Endothelial cell of umbilical vein (primary cell): ENCODE measurements around the gene CMA1. TPM values are rescaled to one million over a fixed set of nuclear protein-coding genes. Genes with fewer than 3 reads are reported as not detected.

Experiments used
- BruUV-seq: library from RNA; stranded (reverse); fragments of 400-500 nt; replicated peaks from 2 replicates; lab custom pipeline; 2021; lab: Mats Ljungman, UMichigan
- CTCF ChIA-PET: fragments of 300-600, 350-600 bp; sonication (Branson Sonifier 250); formaldehyde crosslinking; loops from one replicate; lab custom pipeline; 2021; ENCODE audit warnings: antibody characterized with exemption, inconsistent platforms; lab: Charles Lee
- POLR2A ChIA-PET: fragments of 300-600, 350-600 bp; sonication (Branson Sonifier 250); formaldehyde crosslinking; loops from one replicate; lab custom pipeline; 2021; ENCODE audit warnings: antibody characterized with exemption, inconsistent platforms; lab: Charles Lee
- DNase-seq: peaks from one replicate; pipeline ENCODE4 v3.0.0-alpha.2; 2011; ENCODE audit warnings: low read depth, low spot score
- FAIRE-seq: peaks from 2 replicates; lab custom pipeline; 2011; peaks lifted over from hg19 to GRCh38; lab: Jason Lieb, UNC
- H2AFZ ChIP-seq: 2 replicates; pipeline ENCODE4 v1.6.0; 2012; ENCODE audit warnings: low read depth, low read length, control low read depth, inconsistent platforms
- H3K27ac ChIP-seq: 2 replicates; pipeline ENCODE4 v1.5.1; 2011; ENCODE audit warnings: low read depth, mild to moderate bottlenecking, control low read depth, low read length, moderate library complexity; ENCODE audit not compliant: insufficient read depth
- H3K27me3 ChIP-seq, 2 experiments: 2 replicates each; pipeline versions ENCODE4 v1.6.0 to v1.6.1; 2011; ENCODE audit warnings: low read length in 2 of 2, mixed read lengths in 1 of 2; ENCODE audit not compliant: control insufficient read depth in 2 of 2, insufficient read depth in 2 of 2
- H3K36me3 ChIP-seq, 2 experiments: 2 replicates in 1 of 2; 3 replicates in 1 of 2; pipeline ENCODE4 v1.5.1; 2011; ENCODE audit warnings: low read length in 2 of 2, mild to moderate bottlenecking in 1 of 2, moderate library complexity in 1 of 2; ENCODE audit not compliant: control insufficient read depth in 2 of 2, insufficient read depth in 2 of 2; ENCODE audit errors: extremely low read depth in 1 of 2
- H3K4me1 ChIP-seq: 3 replicates; pipeline ENCODE4 v1.5.1; 2011; ENCODE audit warnings: mild to moderate bottlenecking, low read length; ENCODE audit not compliant: control insufficient read depth, insufficient read depth; ENCODE audit errors: extremely low read depth
- H3K4me2 ChIP-seq: 2 replicates; pipeline ENCODE4 v1.6.1; 2011; ENCODE audit warnings: low read length, control low read depth, mixed read lengths; ENCODE audit not compliant: insufficient read depth
- H3K4me3 ChIP-seq, 3 experiments: fragments of 200-600 bp in 1 of 3; sonication (generic), shearing (Covaris generic) in 1 of 3; replicated peaks in 1 of 3; 2 replicates each; pipeline ENCODE4 v1.5.1; 2011 to 2016; ENCODE audit warnings: control low read depth in 3 of 3, low read length in 3 of 3, mild to moderate bottlenecking in 2 of 3, inconsistent platforms in 1 of 3, low read depth in 1 of 3, moderate library complexity in 1 of 3; ENCODE audit not compliant: insufficient read depth in 1 of 3
- H3K79me2 ChIP-seq: 2 replicates; pipeline ENCODE4 v1.6.0; 2012; ENCODE audit warnings: low read length, inconsistent platforms; ENCODE audit not compliant: control insufficient read depth, insufficient read depth
- H3K9ac ChIP-seq: replicated peaks from 2 replicates; pipeline ENCODE3; 2011; ENCODE audit warnings: low read length, control low read depth; ENCODE audit not compliant: insufficient read depth; ENCODE audit errors: extremely low read depth
- H3K9me1 ChIP-seq: replicated peaks from 3 replicates; pipeline ENCODE4 v1.6.0; 2011; ENCODE audit warnings: mild to moderate bottlenecking, low read length; ENCODE audit not compliant: control insufficient read depth, insufficient read depth; ENCODE audit errors: extremely low read depth
- H3K9me3 ChIP-seq: replicated peaks from 2 replicates; pipeline ENCODE4 v1.5.1; 2012; ENCODE audit warnings: low read length, inconsistent platforms; ENCODE audit not compliant: control insufficient read depth, insufficient read depth
- H4K20me1 ChIP-seq: replicated peaks from 2 replicates; pipeline ENCODE3; 2011; ENCODE audit warnings: mild to moderate bottlenecking, low read length; ENCODE audit not compliant: control insufficient read depth, insufficient read depth; ENCODE audit errors: extremely low read depth
- EZH2 ChIP-seq: IDR thresholded peaks from 2 replicates; pipeline ENCODE4 v1.6.1; 2012; ENCODE audit warnings: borderline replicate concordance, low read depth, mild to moderate bottlenecking, moderate library complexity, low read length, inconsistent platforms; ENCODE audit not compliant: severe bottlenecking
- FOS ChIP-seq: IDR thresholded peaks from 2 replicates; pipeline ENCODE4 v1.6.1; 2011; ENCODE audit warnings: mild to moderate bottlenecking, low read length, moderate library complexity, borderline replicate concordance; ENCODE audit not compliant: insufficient read depth
- GATA2 ChIP-seq: IDR thresholded peaks from 2 replicates; pipeline ENCODE4 v1.7.0; 2011; ENCODE audit warnings: low read depth, mild to moderate bottlenecking, moderate library complexity, mixed read lengths, low read length; ENCODE audit not compliant: insufficient read length, insufficient read depth
- JUN ChIP-seq: IDR thresholded peaks from 2 replicates; pipeline ENCODE4 v1.6.1; 2011; ENCODE audit warnings: borderline replicate concordance, low read depth; ENCODE audit not compliant: insufficient read length, insufficient read depth
- MYC ChIP-seq: IDR thresholded peaks from one replicate; pipeline ENCODE4 v1.6.1; 2011; ENCODE audit warnings: mild to moderate bottlenecking, low read depth, low read length
- POLR2A ChIP-seq: IDR thresholded peaks from 2 replicates; pipeline ENCODE4 v1.6.1; 2012; ENCODE audit warnings: low read depth, mild to moderate bottlenecking, control low read depth, low read length
- POLR2AphosphoS5 ChIP-seq: IDR thresholded peaks from 2 replicates; pipeline ENCODE4 v1.6.1; 2012; ENCODE audit warnings: low read depth, mild to moderate bottlenecking, control low read depth, low read length, moderate library complexity; ENCODE audit not compliant: insufficient read depth
- dilution Hi-C: fragments of 300-500 bp; cut with MboI; formaldehyde crosslinking; loops from one replicate; pipeline ENCODE4 v1.15.0; 2019; ENCODE audit warnings: low sequenced_read_pairs; ENCODE audit not compliant: extremely low pct_ligation_motif_present
- intact Hi-C: fragments of 100-400 bp; cut with micrococcal nuclease; formaldehyde crosslinking; loops from one replicate; pipeline ENCODE4 v1.10.0; 2022
- polyA plus RNA-seq, 4 experiments: library from polyadenylated mRNA; depleted of rRNA in 3 of 4; stranded (reverse) in 3 of 4; unstranded in 1 of 4; fragments of >200 nt; gene quantifications; 2 replicates each; pipeline versions ENCODE4 v1.2.1 to v1.2.3, GENCODE V29; 2011 to 2012; ENCODE audit warnings: missing spikeins in 1 of 4
- total RNA-seq: library from RNA; stranded (reverse); gene quantifications from 2 replicates; pipeline ENCODE4 v1.2.3, GENCODE V29; 2021
- TF ChIP-seq, protein P1 (sequence below), 2 donors: IDR thresholded peaks; 1 replicate in 1 of 2; 2 replicates in 1 of 2; pipeline ENCODE4 v1.5.1; 2011; ENCODE audit warnings: low read length in 2 of 2, mild to moderate bottlenecking in 2 of 2, moderate library complexity in 2 of 2, control low read depth in 1 of 2, inconsistent platforms in 1 of 2, low read depth in 1 of 2; ENCODE audit not compliant: insufficient read depth in 1 of 2; ENCODE audit errors: extremely low read depth in 1 of 2
- TF ChIP-seq, protein P2 (sequence below): IDR thresholded peaks from 2 replicates; pipeline ENCODE4 v1.6.1; 2011; ENCODE audit not compliant: insufficient read depth, insufficient read length

Gene CMA1
- total and polyA plus RNA-seq, 2 donors (not counting 3 experiments of a cell fraction or from before 2014, with no cell fraction given) = not detected

DNA sequence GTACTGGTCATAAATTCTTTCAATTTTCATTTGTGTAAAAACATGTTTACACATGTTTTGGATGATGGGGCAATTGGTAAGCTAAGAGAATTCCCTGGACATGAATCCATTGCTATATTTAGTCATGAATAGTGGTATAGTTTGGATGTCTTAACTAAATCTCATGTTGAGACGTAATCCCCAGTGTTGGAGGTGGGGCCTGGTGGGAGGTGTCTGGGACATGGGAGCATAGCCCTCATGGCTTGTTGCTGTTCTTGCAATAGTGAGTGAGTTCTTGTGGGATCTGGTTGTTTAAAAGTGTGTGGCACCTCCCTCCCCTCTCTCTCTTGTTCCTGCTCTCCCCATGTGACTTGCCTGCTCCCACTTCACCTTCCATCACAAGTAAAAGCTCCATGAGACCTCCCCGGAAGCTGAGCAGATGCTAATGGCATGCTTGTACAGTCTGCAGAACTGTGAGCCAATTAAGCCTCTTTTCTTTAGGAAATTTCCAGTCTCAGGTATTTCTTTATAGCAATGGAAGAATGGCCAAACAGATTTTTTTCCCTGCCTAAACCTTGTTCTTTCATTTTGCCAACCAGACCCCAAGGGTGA is 34.4 kb upstream of the CMA1 start:
- ChIA-PET POLR2A (no interaction called here), CTCF (no interaction called here)
- Histone ChIP-seq H3K9me3 (no peaks in the 10 kb centered on the region), H3K9me1 (no peaks in the 10 kb centered on the region), H2AFZ (no peak overlapping the region), H4K20me1 (no peaks in the 10 kb centered on the region), H3K27ac (no peak overlapping the region), H3K4me1 (no peaks in the 10 kb centered on the region), H3K4me3 (no peak overlapping the region), H3K9ac (no peak overlapping the region), H3K36me3 (no peaks in the 10 kb centered on the region), H3K79me2 (no peaks in the 10 kb centered on the region), H3K27me3 (no peaks in the 10 kb centered on the region), H3K4me2 (no peak overlapping the region)
- intact Hi-C loops (no loop called here), dilution Hi-C loops (no loop called here)
- TF ChIP-seq POLR2AphosphoS5 = no peak
- TF ChIP-seq, protein P1, sequence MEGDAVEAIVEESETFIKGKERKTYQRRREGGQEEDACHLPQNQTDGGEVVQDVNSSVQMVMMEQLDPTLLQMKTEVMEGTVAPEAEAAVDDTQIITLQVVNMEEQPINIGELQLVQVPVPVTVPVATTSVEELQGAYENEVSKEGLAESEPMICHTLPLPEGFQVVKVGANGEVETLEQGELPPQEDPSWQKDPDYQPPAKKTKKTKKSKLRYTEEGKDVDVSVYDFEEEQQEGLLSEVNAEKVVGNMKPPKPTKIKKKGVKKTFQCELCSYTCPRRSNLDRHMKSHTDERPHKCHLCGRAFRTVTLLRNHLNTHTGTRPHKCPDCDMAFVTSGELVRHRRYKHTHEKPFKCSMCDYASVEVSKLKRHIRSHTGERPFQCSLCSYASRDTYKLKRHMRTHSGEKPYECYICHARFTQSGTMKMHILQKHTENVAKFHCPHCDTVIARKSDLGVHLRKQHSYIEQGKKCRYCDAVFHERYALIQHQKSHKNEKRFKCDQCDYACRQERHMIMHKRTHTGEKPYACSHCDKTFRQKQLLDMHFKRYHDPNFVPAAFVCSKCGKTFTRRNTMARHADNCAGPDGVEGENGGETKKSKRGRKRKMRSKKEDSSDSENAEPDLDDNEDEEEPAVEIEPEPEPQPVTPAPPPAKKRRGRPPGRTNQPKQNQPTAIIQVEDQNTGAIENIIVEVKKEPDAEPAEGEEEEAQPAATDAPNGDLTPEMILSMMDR (IDR thresholded peaks at IDR 0.05; ENCODE audit: extremely low read depth in 1 of 2, insufficient read depth in 1 of 2, low read depth in 1 of 2, low read length in 2 of 2) = no peak
- TF ChIP-seq, protein P2, sequence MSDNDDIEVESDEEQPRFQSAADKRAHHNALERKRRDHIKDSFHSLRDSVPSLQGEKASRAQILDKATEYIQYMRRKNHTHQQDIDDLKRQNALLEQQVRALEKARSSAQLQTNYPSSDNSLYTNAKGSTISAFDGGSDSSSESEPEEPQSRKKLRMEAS = no peak
- TF ChIP-seq POLR2A = no peak
- no peak for TF ChIP-seq EZH2
- no TSS peak for BruUV-seq
- DNase-seq (no peak), FAIRE-seq (no peak)

DNA sequence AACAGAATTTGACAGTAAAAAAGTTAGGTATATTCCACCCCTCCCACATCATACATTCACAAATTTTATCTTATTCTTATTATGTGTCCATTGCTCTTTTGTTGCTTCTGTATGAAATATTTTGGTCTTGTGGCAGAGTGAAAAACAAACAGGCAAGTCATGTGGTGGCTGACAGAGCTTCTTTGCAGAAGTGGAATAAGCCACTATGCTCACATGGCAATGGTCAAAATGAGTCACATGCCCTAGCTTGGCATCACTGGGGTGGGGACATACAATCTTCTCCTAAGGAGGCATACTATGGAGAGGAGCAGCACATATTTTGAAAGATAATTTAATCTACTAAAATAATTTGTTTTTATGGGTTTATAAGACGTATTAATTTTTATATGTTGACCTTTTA is 27.7 kb upstream of the CMA1 start:
- no peaks in the 10 kb centered on the region for H3K4me1 ChIP-seq
- TF ChIP-seq FOS (no peak), GATA2 (no peak), EZH2 (no peak), JUN (no peak), POLR2AphosphoS5 (no peak), POLR2A (no peak), MYC (no peak)
- TF ChIP-seq, protein P1 (IDR thresholded peaks at IDR 0.05; ENCODE audit: extremely low read depth in 1 of 2, insufficient read depth in 1 of 2, low read depth in 1 of 2, low read length in 2 of 2) = no peak
- TF ChIP-seq, protein P2 = no peak
- no peaks in the 10 kb centered on the region for H3K9me1 ChIP-seq
- dilution Hi-C loops (no loop called here), intact Hi-C loops (no loop called here)
- no peak overlapping the region for H3K9ac ChIP-seq
- no peaks in the 10 kb centered on the region for H4K20me1 ChIP-seq
- H3K27me3 ChIP-seq = no peaks in the 10 kb centered on the region
- H3K79me2 ChIP-seq = no peaks in the 10 kb centered on the region
- H3K4me2 ChIP-seq = no peak overlapping the region
- DNase-seq (no peak), FAIRE-seq (no peak)
- H3K36me3 ChIP-seq = no peaks in the 10 kb centered on the region
- ChIA-PET CTCF (no interaction called here), POLR2A (no interaction called here)
- no peak overlapping the region for H2AFZ ChIP-seq
- no peaks in the 10 kb centered on the region for H3K9me3 ChIP-seq
- BruUV-seq = no TSS peak
- no peak overlapping the region for H3K27ac ChIP-seq
- no peak overlapping the region for H3K4me3 ChIP-seq
